GM10847 (cell line): ENCODE data around the gene RFTN1.

ENCODE experiments used
- POLR2A ChIP-seq: IDR thresholded peaks from 2 replicates; pipeline ENCODE4 v1.6.1; 2011; ENCODE audit not compliant: insufficient read length; ENCODE audit errors: extremely low read depth

Gene RFTN1

DNA sequence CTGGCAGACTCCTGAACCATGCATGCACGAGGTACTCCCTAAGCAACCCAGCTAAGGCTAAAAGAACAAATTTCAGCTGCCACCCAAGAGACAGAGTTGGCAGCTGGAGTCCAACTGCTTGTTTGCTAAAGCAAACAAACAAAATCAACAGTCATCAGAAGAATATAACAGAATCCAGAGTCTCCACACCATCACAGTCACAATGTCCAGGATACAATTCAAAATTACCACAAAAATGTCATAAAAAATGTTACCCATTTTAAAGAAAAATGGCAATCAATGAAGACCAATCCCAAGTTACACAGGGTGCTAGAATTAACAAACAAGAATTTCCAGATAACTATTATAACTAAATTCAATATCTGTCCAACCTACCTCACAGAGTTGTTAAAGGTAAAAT, 42.9 kb downstream of the RFTN1 start:
- no peak for TF ChIP-seq POLR2A

DNA sequence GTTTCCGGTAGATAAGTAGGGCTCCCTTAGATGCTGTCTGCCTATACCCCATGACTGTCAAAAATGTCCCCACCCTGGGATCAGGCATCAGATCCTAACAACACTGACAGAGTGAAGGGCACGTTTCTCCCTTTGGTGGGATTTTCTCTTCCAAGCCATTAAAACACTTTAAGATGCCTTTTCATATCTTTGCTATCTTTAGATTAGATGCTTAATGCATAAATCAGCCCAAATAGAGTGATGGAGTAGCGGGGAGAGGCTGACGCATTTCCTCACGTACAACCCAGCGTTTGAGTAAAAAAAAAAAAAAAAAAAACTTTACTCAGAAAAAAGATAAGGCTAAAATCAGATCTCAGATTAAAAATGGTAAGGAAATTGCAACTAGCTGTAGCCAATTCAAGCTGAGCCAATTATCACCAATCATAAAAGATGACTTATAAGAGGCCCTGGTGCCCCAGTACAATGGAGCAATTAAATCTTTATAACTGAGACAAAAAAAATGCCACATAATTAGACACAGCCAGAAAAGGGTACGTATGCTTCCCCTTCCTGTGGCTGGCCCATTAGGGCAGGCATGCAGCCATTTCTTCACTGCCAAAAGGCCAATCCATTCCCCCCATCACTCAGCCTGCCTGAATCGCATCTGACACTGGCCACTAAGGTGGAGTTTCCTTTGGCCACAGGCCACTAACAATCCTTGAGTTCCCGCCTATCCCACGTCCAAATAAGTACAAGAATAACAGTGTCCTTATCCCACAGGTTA, 45.0 kb downstream of the RFTN1 start:
- no peak for TF ChIP-seq POLR2A

DNA sequence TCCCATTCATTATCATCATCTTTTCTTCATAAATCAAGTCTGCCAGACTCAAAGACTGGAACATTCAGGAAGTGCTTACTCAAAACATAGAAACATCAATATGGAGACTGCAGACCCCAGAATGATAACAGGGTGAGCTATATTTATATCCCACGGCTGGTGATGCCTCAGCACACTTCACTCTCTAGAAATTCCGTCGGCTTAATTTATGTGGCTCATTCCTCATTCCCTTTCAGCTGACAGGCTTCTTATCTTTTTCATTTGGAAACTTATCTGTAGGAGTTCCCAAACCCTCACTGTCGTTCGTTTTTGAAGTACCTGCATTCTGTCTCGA, 45.5 kb downstream of the RFTN1 start:
- no peak for TF ChIP-seq POLR2A

DNA sequence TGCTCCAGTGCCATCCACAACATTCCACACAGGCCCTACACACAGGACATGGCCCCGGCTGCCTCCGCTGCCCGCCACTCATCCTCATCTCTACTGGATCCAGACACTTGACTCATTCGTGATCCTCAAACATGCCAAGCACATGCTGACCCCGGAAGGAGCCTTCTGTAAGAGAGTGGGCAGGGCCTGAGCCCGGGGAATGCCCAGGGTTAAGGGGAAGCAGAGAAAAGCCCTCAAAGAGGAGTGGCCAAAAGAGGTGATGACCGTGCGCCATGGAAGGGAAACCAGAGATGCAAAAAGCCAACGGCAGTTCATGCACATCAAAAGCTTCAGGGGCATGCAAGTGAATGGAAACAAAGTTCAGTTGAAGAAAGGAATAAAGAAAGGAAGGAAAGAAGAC, 46.1 kb downstream of the RFTN1 start:
- TF ChIP-seq POLR2A: no peak

DNA sequence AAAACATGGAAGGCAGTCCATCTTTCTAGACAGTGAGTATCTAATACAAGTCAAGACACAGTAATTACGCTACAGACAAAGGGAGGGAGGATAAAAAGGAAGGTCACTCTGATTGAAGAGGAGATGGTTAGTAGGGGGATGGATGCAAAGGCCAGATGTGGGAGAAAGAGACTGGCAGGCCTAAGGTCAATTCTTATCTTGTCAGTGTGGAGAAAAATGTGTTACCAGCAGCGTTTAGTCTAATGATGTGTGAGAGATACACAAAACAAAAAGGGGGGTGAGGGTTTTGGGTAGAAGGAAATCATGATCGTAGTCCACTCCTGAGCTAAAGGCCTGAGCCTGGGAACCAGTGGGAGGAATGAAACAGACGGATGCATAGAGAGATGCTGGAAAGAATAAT, 46.7 kb downstream of the RFTN1 start:
- no peak for TF ChIP-seq POLR2A

DNA sequence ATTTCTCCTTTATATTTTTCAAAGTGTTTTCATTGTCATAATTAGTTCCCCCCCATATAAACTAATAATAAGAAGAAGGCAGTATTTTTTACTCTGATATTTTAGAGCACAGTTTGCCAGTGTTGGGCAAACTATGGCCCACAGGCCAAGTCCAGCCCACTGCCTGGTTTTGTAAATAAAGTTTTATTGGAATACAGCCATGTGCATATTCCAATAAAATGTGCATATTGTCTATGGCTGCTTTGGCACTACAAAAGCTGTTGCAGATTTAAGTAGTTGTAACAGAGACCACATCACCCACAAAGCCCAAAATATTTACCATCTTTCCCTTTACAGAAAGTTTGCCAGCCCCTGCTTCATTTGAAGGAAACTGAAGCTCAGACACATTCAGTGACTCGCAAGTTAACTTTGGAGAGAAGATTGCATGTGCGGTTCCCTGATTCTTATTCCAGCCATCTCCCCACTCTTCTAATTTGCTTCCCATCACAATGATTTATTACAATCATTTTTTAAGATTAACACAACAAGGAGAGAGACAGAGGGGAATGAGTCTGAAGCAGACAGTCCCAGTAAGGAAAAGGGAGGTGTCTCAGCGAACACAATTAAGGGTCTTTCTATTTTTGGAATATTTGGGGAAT, 48.9 kb downstream of the RFTN1 start:
- TF ChIP-seq POLR2A: no peak

DNA sequence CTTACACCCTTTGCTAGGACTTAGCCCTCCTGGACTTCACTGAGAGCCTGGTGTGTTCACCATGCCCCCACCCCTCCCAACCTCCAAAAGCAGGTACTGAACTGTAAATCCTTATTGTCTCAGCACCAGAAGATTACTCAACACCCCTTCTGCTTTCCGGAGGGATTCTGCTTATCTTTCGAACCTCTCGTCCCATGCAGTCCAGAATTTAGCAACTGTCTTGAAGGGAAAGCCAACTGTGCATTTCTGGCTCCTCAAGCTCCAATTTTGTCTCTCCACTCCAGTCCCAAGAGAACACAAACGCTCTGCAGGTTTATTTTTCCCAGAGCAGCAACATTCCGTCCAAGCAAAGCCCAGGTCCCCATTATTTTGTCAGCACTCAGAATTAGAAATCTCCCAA, 49.6 kb downstream of the RFTN1 start:
- no peak for TF ChIP-seq POLR2A

DNA sequence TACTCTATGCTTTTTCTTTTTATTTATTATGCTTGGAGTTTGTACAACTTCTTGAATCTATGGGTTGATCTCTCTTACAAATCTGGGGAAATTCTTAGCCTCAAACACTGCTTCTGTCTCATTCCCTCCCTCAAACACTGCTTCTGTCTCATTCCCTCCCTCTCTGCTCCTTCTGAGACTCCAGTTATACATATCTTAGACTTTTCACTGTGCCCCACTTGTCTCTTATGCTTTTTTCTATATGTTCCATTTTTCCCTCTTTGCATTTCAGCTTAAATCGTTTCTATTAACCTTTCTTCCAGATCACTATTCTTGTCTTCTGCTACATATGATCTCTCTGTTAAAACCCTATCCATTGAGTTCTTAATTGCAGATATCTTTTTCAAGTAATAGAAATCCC, 50.4 kb downstream of the RFTN1 start:
- no peak for TF ChIP-seq POLR2A

DNA sequence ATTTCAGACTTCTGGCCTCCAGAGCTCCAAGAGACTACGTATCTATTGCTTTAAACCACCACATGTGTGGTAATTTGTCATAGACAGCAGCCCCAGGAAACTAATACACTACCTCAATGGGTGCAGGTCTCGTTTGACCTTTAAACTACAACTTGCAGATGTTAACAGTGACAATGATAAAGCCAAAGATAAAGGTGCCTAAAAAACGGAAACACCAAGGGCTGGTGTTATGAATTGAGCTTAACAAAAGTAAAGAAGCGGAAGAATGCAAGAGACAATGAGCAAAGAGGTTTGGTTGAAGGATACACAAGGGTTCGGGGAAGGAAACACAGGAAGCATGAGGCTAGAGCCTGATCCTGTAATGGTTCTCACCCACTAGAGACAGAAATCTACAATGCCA, 50.8 kb downstream of the RFTN1 start:
- no peak for TF ChIP-seq POLR2A

DNA sequence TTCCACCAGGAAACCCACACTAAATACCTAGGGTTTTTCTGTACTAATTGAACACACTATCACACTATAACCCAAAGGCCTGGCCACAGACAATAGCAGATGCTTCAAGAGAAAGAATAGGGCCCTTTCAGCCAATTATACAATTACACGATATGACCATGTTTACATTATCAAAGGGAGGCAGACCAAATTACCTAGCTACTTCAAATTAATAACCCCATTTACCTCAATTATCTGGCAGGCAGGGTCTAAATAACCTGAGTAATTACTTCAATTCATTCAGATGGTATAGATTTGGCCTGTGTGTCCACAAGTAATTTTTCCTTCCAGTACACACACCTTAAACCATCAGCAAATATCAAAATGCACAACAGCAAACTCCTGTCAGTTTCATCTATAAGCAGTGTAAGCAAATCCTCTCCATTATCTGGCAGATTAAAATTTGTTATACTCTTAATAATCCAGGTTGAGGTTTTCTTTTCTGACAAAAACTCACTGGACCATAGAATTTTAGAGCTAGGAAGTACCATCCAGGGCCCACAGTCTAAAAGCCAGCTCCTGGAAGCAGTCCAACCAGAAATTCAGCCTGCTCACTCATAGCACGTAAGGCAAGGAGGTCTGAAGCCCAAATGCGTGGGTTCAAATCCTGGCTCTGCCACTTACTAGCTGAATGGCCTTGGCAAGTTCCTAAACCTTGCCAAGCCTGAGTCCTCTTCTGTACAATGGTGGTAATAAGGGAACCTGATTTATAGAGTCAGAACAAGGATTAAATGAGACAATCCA, 51.8 kb downstream of the RFTN1 start:
- no peak for TF ChIP-seq POLR2A

DNA sequence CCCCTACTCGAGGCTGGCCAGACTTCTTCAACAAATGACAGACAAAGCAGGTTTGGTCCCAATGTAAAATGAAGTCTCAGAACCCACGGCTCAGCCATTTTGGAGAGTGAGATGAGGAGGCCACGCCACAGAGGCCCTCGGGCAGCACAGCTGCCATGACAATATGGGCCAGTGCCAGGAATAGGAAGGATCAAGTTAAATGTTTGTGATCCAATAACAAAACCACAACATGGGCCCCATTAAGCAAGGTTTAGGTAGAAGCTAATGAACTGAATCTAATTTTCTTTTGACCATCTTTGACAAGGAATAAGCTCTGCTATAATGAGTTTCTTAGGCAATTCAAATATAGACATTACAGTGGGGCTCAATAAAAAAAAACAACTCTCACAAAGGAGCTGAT, 52.6 kb downstream of the RFTN1 start:
- TF ChIP-seq POLR2A: no peak

DNA sequence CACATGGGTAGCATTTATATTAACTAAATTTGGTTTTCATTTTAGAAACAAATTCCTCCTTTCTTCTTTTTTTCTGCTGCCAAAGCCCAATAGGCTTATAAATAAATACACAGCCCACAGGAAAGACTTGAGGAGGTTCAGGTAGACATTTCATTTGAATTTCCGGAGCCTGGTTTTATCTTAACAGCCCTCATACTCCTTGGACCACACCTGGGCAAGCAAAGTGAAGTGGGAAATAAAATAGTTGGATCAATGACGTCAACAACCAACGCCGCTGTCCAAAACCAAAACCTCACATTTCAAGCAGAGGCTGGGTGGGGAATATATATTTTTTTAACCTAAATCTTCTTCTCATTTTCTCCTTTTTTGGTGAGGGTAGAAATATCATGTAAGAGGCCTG, 53.2 kb downstream of the RFTN1 start:
- TF ChIP-seq POLR2A: no peak

DNA sequence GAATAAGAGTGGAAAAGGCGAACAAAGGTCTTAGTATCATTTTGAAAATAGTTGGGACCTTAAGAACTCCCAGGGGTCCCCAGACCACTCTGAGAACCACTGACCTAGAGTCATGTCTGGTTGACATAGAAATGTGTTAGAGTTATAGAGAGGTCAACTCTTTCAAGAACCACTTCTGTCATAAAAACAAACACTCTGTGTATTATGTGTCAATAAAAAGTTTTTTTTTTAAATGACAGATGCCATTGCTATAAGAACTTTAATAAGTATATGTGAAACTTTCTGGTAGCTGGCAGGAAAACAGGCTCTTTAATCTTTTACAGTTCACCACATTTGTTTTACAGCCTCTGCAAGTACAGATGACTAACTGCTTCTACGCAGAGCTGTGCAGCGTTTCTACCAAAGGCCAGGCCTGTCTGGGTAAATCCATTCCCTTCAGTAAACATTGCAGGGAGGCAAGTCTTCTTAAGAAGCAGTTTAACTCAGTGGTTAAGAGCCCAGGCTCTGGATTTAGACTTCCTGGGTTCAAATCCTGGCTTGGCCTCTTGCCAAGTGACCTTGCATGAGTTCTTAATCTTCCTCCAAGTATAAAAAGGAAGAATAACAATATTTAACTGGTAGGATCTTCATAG, 56.6 kb downstream of the RFTN1 start:
- TF ChIP-seq POLR2A: no peak

DNA sequence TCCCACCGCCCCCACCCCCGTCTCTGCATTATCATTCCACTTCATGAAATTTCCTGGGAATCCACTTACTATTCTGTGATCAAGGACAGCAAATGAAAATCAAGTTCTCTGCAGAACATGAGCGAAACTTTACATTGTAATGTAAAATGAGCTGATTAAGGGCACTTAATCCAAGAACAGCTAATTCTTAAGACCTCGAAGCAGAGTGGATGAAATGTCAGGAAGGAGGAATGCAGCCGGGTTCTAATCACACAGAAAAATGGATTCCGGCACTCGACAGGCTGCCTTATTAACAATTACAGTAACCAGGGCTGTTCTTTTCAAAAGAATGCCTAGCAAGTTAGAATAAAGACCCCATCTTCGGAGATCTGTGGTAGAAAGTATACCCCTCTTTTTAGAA, 57.5 kb downstream of the RFTN1 start:
- TF ChIP-seq POLR2A: no peak

DNA sequence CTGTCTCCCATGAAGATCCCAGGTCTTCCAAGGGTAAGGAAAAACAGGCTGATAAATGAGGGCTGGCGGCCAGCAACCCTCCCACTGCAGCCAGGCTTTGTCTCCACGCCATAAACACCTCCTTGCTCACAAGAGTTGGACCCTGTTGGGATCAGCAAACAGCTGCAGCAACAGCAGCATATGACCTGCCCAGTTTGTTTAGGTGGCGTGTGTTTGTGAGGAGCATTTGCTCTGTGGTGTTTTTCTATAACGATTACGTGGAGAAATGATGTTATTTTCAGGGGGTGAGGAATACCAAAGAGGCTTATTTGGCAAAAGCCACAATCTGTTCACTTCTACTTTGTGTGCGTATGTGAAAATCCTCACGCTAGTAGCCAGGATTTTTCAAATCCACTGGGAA, 58.5 kb downstream of the RFTN1 start:
- TF ChIP-seq POLR2A: no peak

DNA sequence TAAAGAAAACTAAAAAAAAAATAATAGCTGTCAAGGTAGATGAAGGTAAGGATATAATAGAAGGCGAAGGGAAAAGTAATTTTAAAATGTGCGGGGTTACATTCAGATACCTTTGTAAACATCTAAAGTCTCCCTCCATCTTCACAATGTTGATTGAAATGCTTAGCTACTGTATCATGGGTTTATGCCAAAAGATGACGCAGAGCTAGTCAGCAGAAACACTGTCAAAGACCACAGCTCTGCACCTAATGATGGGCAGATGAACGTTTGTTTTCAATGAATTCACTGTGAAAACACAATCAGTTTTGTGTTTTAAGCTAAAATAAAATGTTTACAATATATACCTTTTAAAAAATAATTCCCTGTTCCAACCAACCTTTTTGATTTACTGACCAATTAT, 61.2 kb downstream of the RFTN1 start:
- no peak for TF ChIP-seq POLR2A
